SIG-M5 treated with dmso at 0.1 percent for 504 hours (cell line): Measurements from ENCODE around the gene CACNG5.

ENCODE experiments used
- DNase-seq: peaks from one replicate; lab custom pipeline; 2025; ENCODE audit not compliant: unreplicated experiment; lab: John Stamatoyannopoulos, UW

CACNG5 gene

GRCh38 chr17:66848496-66848895 is 13.6 kb downstream of the CACNG5 start:
- DNase-seq: no peak

GRCh38 chr17:66849032-66849655 is 14.2 kb downstream of the CACNG5 start:
- no peak for DNase-seq

GRCh38 chr17:66849851-66850580 is 15.1 kb downstream of the CACNG5 start:
- no peak for DNase-seq

- no peak for DNase-seq
These were observed 15.8 kb downstream of the CACNG5 start for GRCh38 chr17:66850692-66851091.

- DNase-seq: no peak
These were observed 20.3 kb downstream of the CACNG5 start for GRCh38 chr17:66855204-66855603.

- DNase-seq: no peak
These were observed 23.5 kb downstream of the CACNG5 start for GRCh38 chr17:66858226-66859083.

GRCh38 chr17:66859353-66859752 is 24.4 kb downstream of the CACNG5 start:
- DNase-seq: no peak

GRCh38 chr17:66860204-66860603 is 25.3 kb downstream of the CACNG5 start:
- no peak for DNase-seq

GRCh38 chr17:66863820-66864219 is 28.9 kb downstream of the CACNG5 start:
- DNase-seq: no peak

GRCh38 chr17:66865151-66865550 is 30.2 kb downstream of the CACNG5 start:
- no peak for DNase-seq

- DNase-seq: no peak
These were observed 39.0 kb downstream of the CACNG5 start for GRCh38 chr17:66873962-66874361.

GRCh38 chr17:66884931-66885330 is 50.0 kb downstream of the CACNG5 start:
- DNase-seq: no peak

- DNase-seq: no peak
These were observed 50.5 kb downstream of the CACNG5 start for GRCh38 chr17:66885417-66885816.

- DNase-seq: no peak
These were observed 54.7 kb downstream of the CACNG5 start for GRCh38 chr17:66889480-66890230.

GRCh38 chr17:66892246-66892645 is 57.3 kb downstream of the CACNG5 start:
- no peak for DNase-seq

- no peak for DNase-seq
These were observed 58.5 kb downstream of the CACNG5 start for GRCh38 chr17:66893382-66893781.

- no peak for DNase-seq
These were observed 58.9 kb downstream of the CACNG5 start for GRCh38 chr17:66893863-66894262.

- no peak for DNase-seq
These were observed 62.2 kb downstream of the CACNG5 start for GRCh38 chr17:66897141-66897540.

GRCh38 chr17:66898536-66898935 is 63.6 kb downstream of the CACNG5 start:
- DNase-seq: no peak

- DNase-seq: peak; percentile 48
These were observed 65.5 kb downstream of the CACNG5 start for GRCh38 chr17:66900126-66901010.
